Measurements from ENCODE around the gene LGALSL.
A peak's percentile ranks its signal among the peaks of the same experiment; 100 is the strongest.

The LGALSL gene

DNA sequence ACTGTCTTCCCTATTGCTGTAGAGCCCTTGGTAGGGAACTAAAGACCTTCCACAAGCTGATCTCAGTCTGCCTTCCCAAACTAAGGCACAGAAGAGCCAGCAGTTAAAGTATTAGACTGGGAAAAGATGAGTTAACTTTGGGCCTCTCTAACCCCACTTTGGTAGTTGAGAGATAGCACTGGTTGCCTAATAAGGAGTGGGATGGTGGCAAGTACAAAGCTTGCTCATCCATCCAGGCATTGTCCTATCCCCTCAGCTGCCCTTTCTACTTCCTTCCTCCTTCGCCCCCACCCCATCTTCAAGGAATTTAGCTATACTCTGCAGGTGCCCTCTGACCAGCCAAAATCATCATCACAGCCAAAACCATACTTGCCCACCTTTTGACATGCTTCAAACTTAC lies 48.0 kb downstream of the LGALSL start:
- no peak for DNase-seq

DNA sequence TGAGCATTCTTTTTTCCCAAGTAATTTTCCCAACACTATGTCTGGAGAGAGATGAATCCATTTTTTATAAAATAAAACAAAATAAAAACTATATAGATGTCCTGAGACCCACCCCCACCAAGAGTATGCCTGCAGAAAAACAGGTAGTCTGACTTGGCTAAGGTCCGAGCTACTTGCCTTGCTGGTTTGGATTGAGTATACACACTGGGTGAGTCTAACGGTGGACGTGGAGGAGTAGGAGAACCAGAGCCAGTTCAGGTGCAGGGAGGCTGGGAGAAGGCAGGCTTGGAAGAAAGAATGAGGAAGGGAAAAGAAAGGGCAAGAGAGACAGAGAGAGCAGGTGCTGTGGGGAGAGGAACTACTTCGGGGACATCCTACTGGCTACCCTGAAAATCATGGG lies 48.9 kb downstream of the LGALSL start:
- no peak for DNase-seq

DNA sequence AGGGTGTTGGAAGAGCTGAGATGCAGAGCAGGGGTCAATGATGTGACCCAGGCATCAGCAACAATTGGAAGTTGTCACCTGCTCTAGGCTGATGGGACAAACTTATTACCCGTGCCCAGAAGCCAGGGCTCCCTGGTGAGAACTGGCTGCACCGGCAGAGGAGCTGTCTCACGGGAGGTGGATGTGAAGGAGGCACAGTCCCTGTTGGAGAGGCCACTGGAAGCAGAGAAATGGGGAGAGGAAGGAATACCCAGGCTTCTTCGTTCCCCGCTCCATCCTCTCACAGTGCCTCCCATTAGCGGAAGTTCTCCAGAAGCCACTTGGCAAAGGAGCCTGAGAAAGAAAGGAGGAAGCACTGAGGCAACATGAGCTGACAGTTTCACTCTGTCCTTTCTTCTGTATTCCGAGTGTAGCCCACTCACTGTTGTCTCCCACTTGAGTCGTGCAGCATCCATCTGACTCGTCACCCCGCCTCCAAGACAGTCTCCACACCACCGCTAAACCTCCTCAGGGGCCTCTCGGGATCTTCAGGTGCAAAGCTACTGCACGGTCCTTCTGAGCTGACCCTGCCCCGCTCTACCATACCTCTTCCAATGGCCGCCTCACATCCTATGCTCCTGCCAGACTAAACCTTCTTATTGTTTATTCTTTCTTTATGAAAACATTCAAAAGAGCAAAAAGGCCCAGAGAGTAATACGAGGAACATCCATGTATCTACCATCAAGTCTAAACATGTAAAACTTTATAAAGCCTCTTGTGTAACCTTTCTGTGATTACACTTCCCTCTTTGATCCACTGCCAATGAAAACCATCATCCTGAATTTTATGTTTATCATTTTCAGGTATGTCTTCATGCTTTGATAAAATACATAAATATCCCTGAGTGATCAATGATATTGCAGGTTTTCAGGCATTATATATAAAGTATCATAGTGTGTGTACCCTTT lies 51.1 kb downstream of the LGALSL start:
- peak; percentile 33 to 34 for DNase-seq

DNA sequence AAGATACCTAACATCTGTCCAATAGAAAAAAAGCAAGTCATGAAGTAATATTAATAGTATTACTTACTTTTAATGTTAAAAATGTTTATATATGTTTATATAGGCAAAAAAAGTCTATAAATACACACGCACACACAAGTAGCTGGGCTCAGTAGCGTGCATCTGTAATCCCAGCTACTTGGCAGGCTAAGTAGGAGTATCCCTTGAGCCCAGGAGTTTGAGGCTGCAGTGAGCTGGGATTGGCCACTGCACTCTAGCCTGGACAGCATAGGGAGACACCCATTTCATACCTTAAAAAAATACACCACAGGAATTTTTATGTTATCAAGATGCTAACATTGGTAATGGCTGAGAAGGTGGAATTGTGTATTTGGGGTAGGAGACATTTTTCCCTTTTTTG lies 52.7 kb downstream of the LGALSL start:
- DNase-seq: no peak

All from Kasumi-1 (cell line).